Pulmonary artery endothelial cell (primary cell): Measurements from ENCODE around the gene C16orf90. TPM values are rescaled to one million over a fixed set of nuclear protein-coding genes. Genes with fewer than 3 reads are reported as not detected.

ENCODE experiments used
- DNase-seq: peaks from one replicate; pipeline ENCODE4 v3.0.0-alpha.2; 2011; ENCODE audit warnings: low read depth, low spot score
- total RNA-seq: library from RNA; depleted of rRNA; stranded (reverse); fragments of >200 nt; gene quantifications from 2 replicates; pipeline ENCODE4 v1.2.3, GENCODE V29; 2014

C16orf90 gene
- total RNA-seq, 1 donor from 2014 or later: not detected

DNA sequence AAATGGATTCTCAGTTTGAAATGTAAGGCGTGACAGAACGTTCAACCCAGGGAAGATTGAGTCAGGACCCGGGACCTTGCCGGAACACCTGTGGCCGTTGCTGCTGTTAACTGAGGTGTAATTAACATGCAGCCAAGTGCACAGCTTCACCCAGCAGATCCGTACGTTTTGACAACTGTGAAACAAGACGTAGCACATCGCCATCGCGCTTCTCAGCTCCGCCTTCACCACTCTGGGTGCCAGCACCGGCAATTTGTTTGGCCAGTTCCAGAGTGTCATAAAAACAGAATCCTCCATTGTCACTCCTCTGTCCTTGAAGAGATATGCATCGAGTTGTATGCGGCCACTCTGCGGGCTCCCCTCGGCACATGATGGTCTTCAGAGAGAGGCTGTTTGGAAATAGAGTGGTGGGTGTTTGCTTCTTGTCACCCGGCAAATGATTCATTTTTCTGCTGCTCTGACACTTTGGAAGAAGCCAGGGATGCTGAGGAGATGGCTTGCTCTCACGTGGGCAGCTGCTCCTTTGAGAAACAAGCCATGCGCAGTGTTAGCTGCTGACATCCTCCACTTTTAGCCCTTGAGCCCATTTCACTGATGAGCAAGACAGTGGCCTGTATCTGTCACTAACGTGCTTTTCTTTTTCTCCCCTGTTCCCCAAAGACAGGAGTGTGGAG, 29.2 kb downstream of the C16orf90 start:
- DNase-seq: no peak

DNA sequence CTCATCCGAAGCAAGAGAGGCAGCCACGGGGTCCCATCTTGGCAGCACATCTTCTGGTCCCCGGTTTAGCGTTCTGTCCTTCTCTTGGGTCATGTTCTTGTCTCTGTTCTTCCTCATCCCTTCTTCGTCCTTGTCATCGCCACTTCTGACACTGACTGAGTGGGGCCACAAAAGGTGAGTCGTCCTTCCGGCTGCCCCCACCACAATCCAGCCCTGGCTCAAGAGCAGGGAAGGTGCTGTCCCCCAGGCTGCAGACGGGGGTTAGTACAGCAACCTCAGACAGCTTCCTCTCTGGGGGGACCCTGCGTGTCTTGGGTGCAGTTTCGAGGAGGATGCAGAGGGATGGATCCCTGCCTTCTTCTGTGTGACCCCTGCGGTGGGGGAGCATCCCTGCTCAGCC, 30.0 kb downstream of the C16orf90 start:
- no peak for DNase-seq

- no peak for DNase-seq
These were observed 34.1 kb downstream of the C16orf90 start for GRCh38 chr16:3461151-3461550.

DNA sequence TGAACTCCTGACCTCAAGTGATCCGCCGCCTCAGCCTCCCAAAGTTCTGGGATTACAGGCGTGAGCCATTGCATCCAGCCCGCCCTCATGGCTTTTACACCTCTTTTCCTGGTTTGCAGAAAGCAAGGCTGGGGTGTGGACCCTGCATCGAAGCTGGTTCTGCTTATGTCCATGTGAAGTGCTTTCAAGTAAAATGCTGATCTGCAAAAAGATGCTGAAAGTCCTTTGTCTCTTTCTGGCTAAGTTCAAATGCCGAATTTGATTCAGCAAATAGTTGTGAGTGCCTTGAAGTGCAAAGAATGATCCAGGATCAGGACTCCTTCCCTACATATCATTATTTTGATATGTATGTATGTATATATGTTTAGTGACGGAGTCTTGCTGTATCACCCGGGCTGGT, 34.7 kb downstream of the C16orf90 start:
- no peak for DNase-seq

GRCh38 chr16:3460121-3460520, 35.2 kb downstream of the C16orf90 start:
- DNase-seq: no peak

DNA sequence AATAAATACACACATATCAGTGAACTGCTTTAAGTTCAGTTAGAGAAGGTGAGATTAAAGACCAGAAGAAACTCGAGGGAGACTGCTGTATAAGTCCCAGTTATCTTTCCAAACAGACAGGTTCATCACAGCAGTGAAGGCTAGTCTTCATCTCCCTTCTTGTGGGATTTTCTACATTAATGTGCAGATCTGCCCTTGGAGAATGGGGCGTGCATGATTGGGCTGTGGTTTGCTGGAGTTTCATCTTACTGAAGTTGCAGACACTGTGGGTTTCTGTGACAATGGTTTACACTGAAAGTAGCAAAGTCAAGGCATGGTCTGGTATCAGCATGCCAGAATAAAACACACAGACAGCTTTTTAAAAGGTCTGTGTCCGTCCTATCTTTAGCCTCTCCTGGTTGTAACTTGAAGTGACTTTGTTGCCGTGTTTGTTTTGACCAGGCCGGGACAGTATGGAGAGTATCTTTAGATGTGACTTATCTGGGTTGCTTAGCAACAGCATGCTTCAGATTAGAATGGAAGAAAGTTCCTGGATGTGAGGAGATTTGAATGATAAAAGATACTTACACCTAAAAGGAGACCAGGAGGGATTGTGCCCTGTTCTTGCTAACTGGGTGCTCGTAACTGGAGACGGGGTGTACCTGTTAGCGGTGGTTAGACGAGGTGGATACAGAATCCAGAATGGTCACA, 35.7 kb downstream of the C16orf90 start:
- DNase-seq: no peak

DNA sequence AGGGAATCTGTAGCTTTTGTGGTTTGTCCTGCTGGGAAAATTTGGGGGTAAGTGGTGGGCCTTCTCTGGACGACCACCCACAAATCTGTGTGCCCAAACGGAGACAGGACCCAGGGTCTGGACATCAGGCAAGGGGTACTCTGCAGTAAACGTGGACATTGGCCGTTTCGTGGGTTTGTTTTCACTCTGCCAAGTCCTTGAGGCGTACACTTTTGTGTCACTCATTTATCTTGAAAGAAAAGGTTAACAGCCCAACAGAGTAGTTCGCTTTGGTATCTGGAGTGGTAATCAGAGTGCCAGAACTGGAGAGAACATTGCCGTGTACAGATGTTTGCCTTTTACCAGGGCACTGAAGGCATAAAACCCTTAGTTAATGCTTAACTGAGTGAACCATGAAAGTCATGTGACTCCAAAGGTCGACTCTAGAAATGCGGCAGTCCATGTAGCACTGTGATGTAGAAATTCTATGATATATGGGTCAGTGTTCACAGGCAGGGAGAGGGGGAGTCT, 36.4 kb downstream of the C16orf90 start:
- no peak for DNase-seq

- no peak for DNase-seq
These were observed 36.9 kb downstream of the C16orf90 start for GRCh38 chr16:3458278-3458851.

DNA sequence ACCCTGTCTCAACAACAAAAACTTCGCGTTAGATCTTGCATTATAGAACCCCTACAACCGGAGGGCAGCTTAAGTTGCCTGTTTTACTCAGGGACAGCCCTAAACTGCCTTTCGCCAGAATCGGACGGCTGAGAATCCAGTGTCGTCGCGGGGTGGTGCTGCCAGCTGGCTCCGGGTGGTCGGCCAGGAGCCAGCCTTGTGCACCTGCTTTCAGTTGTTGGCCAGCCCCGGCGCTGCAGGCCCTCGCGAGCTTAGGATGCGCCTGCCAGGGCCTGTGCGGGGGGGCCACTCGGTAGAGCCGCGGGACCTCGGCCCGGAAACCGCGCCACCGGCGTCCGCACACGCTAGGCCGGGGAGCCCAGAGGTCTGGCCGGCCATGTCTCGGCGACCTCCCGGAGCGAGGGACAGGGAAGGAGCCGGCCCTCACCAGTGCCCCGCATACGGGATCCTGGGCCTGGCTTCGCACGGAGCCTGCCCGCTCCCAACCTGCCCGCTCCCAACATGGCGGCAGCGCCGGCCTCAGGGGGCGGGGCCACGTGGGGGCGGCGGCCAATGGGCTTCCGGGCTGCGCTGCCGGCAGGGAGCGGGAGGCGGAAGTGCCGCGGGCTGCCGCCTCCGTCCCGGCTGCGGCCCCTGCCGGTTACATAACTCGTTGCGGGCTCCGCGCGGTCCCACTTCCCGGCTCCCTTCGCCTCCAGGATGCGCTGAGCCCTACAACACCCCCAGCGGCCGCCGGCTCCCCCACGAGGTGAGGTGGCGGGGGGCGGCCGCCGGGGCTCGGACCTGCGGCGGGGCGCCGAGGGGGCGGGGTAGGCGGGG, 37.6 kb downstream of the C16orf90 start:
- DNase-seq: peak; percentile 74

DNA sequence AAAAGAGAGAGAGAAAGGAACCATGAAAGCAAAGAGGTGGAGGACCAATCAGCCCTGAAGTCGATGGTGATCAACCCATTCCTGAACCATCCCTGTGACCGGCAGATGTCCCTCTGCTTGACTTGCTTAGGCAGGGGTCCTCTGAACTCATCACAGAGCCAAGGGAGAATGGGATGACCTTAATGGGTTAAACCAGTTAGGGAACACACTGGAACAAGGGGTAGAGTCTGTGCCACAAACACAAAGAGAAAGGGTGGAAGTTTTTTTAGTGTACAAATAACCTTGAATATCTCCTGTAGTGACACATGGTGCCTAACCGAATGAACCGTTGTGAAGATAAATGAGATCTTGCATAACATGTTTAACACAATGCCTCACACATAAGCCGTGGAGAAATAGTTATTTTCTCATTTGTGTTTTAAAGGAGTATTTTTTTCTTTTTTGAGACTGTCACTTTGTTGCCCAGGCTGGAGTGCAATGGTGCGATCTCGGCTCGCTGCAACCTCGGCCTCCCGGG, 40.6 kb downstream of the C16orf90 start:
- no peak for DNase-seq

DNA sequence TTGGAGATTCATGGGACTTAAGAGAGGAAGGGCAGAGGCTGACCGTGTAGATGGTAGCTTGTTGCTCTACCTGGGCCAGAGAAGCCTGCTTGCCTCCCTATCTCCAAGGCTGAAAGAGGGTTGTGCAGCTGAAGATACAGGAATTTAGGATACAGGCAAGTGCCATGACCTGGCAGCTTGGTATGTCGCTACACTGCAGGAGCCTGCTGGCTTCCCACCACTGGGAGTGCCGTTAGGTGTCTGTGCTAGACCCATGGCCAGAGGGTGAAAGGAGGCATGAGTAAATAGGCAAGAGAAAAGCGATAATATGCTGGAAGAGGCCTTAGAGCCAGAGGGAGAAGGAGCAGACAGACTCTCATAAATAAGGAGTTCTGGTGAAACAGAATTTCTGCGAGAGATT, 41.2 kb downstream of the C16orf90 start:
- DNase-seq: no peak

GRCh38 chr16:3444032-3444388, 51.3 kb downstream of the C16orf90 start:
- DNase-seq: peak; percentile 65

Other genes with a start within 250 kb of the C16orf90 start
- not detected in 2 replicates for gene MEFV, start 238.9 kb downstream of the C16orf90 start, total RNA-seq
- gene ZNF263, start 212.0 kb downstream of the C16orf90 start, total RNA-seq: 39.6 and 52.1 TPM in 2 replicates
- 3.4 and 4.7 TPM in 2 replicates for gene TIGD7, start 190.1 kb downstream of the C16orf90 start, total RNA-seq
- 17.6 and 20.3 TPM in 2 replicates for gene ZNF75A, start 190.0 kb downstream of the C16orf90 start, total RNA-seq
- 0.07 TPM in 1 of 2 replicates, not detected in the other for gene OR2C1, start 139.6 kb downstream of the C16orf90 start, total RNA-seq
- 8.9 and 11.9 TPM in 2 replicates for gene ZSCAN32, start 94.5 kb downstream of the C16orf90 start, total RNA-seq
- 6.2 and 7.9 TPM in 2 replicates for gene ZNF174, start 94.3 kb downstream of the C16orf90 start, total RNA-seq
- 2.2 and 2.9 TPM in 2 replicates for gene ZNF597, start 52.0 kb downstream of the C16orf90 start, total RNA-seq
- 11.8 and 12.7 TPM in 2 replicates for gene NAA60, start 51.8 kb downstream of the C16orf90 start, total RNA-seq
- gene CLUAP1, start 5.5 kb upstream of the C16orf90 start, total RNA-seq: 11.1 and 13.6 TPM in 2 replicates
- gene NLRC3, start 81.9 kb upstream of the C16orf90 start, total RNA-seq: 1.4 and 2.0 TPM in 2 replicates
- gene SLX4, start 116.1 kb upstream of the C16orf90 start, total RNA-seq: 2.8 and 4.0 TPM in 2 replicates
- 7.5 and 12.0 TPM in 2 replicates for gene DNASE1, start 159.2 kb upstream of the C16orf90 start, total RNA-seq
- gene TRAP1, start 222.0 kb upstream of the C16orf90 start, total RNA-seq: 111 and 183 TPM in 2 replicates